NCI-H2081 (cell line): ENCODE data around the gene SHF.

ENCODE experiments used
- DNase-seq, 2 experiments: peaks; one replicate each; lab custom pipeline; 2025; lab: John Stamatoyannopoulos, UW

Gene SHF

DNA sequence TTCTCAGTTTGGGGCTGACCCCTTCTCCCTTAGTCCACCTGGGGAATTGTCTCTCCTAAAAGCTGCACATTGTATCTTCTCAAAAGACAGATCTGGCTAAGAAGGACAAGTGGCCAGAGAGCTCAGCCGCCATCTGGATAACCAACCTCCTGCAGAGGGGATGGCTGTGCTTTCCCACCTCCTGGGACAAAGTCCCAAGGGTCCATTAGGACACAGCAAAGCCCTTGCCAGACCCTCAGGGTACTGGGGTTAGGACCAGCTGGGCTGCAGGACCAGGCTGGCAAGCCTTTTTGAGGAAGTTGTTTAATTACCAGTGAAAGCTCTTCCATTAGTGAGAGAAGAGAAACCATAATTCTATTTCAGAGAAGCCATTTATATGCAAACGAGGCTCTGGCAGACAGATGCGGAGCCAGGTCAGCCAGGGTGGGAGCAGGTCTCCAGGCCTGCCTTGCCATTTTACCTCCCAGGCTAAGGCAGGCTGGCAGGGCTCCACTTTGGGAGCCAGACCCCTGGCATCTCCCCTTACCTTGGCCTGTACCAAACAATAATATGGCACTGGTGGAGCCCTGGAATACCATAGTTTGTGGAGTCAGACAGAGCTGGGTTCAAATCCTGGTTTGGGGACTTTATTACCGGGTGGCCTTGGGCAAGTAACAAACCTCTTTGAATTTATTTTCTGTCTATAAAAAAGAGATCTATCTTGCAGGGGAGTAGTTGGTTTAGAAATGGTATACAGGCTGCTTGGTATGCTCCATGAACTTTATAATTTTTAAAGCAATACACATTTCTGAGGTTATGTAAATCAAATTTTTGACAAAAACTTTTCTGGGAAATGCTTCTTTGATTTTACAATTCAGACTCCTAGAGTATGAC lies 17.9 kb downstream of the SHF start:
- DNase-seq, result peak; percentile 18 to 32

DNA sequence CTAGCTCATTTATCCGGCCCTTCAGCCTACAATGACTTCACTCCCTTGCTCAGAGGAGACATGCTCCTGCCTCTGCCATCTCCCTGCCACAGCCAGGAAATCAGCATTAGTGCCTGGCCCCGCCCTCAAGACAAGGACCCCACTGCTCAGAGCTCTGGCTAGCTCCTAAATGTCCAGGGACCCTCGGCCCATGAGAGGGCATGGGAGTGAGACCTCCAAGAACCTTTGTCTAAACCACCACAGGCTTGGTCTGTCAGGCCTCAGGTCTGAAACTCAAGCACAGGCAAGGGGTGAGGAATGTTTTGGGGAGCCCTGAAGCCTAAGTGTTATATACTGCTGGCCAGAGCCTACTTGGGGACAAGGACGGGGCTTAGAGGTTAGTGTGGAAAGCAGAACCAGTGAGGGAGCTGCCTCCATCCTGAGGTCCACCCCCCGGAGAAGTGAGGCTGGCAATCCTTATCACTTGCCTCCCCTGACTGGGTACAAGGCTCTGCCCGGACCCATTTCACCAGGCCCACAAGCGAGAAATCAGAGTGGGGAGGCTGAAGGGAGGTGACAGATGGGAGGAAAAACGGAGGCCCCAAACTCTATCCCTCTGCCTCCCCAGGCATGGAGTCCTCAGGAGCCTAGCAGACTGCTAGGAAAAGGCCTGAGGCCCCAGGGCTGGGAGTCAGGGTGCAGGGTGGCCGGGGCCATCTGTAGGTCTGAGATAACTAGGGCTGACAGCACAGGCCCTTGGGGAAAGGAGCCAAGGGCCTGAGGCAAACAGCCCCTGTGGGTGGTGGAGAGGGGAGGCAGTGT lies 18.8 kb downstream of the SHF start:
- DNase-seq, result no peak

DNA sequence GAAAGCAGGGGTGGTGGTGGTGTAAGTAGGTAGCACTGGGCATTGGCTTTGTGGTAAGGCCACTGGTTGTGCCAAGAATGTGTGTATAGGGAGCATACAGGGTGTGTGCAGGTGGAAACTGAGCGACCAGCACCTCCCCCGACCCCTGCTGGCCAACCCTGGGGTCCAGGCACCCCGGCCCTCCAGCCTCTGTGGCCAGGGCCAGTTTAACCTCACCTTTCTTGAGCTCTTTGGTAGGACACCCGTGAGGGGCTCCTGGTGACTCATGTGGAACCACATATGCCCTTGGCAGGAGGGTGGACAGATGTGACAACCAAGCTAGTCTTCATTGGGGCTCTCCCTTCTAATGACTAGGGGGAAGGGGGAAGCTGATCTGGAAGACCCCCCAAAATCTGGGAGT lies 19.5 kb downstream of the SHF start:
- no peak for DNase-seq

DNA sequence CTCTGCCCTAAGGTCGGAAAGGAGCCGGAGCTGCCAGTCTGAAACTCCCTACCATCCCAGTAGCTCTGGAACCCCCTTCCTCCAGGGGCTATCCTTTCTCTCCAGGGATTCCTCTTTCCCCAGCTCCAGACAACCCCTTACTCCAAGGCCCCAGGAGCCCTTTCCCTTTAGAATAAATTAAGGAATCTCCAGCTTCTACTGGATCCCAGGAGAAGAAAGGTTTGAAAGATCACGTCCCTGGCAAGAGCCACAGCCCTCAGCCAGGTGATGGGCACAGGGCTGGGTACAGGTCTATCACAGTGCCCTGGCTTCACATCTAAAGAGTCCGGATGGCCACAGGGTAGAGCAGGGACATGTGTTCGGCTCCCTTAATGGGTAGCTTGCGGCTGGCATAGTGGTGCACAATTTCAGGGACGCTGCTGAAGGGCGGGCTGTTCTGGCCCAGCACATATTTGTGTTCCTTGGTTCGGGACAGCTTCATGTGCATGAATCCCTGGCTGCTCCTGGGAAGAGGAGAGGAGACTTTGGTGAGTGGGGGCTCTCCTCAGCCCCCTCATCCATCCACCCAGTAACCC lies 20.0 kb downstream of the SHF start:
- no peak for DNase-seq

DNA sequence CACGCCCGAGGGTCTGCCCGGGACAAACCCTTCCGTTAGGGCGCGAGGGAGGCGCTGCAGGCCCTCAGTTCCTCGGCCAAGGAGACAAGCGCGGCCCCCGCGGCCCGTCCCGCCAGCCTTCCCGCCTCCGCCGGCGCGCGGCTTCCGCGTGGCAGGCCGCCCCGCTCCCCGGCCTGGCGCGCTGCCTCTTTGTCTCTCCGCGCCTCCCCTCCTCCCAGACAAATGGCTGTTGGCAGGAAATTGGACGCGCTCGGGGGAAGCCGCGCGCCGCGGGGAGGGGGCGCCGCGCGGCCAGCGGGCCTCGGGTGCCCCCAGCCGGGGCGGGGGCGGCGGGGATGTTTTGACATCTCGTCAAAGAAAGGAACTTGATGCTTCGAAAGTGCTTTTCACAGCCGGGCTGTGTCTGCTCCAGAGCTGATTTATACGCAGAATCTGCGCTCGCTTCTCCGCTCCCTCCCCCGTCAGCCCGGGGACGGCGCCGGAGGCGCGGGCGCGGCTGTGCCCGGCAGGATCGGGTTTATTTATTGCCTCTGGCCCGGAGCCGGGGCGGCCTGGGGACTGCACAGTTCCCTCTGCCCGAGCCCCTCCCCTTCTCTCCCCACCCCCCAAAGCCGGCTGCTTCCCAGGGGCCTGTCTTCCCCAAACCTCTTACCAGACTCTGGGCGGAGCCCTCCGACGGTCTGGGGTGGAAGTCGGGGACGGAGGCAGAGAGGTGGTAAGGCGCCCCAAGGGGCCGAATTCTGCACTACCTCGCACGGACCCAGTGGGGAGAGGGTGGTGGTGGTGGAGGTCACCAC lies 20.7 kb downstream of the SHF start:
- DNase-seq, result peak; percentile 73 to 84

DNA sequence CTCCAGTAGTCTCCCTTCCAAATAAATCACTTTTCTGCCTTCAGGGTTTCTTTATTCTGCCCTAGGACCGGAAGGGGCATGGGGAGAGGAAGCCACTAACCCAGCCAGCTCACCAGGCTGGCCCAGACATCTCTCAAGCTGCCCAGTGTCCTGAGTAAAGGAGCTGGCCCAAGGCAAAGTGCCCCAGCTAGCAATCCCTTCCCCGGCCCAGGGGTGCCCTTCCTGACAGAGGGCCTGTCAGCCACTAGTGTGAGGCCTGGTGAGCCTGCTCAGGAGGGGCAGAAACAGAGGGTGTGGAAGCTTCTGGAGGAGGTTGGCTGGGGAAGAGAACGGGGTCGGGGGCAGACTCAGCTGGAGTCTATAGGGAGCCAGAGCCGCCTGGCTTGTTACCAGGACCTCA lies 22.2 kb downstream of the SHF start:
- DNase-seq, result no peak

DNA sequence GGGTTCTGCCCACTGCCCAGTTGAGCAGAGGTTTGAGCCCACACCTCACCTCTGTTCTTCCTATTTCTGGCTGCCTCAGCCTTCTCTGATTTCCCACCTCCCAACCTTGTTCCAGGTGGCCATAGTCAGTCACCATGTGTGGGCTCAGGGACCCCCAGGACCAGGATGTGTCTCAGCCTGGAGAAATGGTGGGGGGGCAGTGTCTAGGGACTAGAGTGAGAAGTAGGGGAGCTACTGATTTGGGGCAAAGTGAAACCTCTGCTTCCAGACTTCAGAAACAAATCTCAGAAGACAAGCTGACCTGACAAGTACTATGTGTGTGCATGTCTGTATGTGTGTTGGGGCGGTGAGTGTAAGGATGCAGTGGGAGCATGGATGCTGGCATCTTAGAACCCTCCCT lies 22.9 kb downstream of the SHF start:
- no peak for DNase-seq

DNA sequence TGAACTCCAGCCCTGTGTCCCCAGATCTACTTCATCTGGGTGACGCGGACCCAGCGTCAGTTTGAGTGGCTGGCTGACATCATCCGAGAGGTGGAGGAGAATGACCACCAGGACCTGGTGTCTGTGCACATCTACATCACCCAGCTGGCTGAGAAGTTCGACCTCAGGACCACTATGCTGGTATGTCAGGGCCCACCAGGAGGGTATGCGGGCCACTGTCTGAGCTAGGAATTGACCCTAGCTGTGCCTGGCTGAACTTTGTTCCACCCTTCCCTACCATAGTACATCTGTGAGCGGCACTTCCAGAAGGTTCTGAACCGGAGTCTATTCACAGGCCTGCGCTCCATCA lies 24.3 kb downstream of the SHF start:
- no peak for DNase-seq

DNA sequence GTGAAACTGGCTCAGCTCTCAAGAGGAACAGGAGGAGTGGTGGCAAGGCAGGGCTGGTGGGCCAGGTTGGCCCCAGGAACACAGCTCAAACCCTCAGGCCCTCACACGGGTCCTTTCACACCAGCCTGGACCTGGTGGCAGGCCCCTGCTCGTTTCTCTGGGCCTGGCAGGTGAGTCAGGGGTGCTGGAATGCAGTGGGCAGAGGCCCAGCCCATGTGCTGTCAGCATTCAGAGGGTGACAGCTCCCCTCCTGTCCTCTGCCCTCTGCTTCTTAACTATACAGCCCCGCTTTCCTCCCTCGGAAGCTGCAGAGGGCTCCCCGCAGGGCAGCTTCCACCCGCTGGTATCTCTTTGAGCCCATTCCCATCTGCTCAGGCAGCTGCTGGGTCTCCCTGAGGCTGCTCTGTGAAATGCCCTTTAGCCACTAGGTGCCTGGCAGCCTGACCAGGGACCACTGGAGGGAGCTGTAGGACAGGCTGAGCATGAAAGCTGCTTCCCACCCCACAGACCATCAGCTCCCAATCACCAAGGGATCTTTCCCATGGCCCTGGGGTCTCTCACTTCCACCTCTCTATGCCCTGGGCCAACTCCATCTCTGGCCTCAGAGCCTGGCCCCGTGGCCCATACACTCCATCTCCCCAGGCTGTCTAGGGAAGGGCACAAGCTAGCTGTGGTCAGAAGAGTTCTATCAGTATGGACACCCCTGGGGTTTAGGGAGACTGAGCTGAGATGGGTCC lies 24.8 kb downstream of the SHF start:
- peak; percentile 73 to 74 for DNase-seq

DNA sequence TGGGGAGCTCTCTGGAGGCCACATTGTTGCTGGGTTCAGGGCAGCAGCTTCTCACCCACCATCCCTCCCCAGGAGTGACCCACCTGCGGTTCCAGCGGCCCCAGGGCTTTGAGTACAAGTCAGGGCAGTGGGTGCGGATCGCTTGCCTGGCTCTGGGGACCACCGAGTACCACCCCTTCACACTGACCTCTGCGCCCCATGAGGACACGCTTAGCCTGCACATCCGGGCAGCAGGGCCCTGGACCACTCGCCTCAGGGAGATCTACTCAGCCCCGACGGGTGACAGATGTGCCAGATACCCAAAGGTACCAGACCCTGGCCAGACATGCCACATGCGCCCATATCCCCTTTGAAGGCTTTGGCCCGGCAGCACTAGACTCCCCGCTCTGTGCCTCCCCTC lies 26.1 kb downstream of the SHF start:
- no peak for DNase-seq

DNA sequence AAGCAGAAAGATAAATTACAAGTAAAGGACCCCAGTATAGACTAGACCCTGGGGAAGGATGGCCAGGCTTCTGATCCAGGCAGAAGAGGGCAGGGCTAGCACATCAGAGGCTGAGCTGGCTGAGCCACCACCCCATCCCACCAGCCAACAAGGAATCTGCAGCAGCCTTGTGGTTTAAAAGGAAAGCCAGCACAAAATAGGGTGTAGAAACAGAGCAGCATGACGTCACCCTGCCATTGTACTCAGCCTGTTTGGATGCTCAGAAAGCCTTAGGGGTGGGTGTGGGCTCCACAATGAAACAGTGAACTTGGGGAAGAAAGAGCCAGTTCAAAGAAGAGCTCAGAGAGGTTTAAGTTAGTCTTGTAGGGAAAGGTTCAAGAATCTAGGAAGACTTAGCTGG lies 29.8 kb downstream of the SHF start:
- DNase-seq, result no peak

DNA sequence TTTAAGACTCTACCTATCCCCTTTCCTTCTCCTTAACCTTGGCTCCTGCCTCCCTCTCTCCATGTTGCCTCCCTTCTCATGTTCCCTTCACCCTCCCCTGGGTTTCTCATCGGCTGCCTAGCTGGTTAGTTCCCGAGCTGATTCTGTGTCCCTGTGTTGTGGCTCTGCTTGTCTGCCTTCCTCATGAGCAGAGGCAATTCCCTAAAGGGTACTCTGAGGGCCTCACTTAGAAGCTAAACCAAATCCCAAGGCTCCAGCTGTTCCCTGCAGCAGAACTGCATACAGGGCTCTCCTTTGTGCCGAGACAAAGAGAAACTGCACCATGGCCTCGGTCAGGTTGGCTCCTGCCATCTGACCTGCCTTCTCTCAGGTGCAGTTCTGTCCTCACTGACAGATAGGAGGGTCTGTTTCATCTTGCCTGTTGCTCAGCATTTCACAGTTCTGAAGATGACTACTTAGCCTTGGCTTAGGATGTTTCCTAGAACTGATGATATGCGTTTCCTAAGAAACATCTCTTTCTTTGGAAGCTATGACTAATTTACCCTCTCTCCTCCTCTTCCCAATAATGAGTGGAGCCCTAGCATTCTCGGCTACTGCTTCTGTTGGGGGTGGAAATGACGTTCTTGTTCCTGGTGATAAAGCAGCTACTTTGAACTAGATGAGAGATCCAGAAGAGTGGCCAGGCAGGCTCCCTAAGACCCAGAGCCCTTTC lies 30.9 kb downstream of the SHF start:
- no peak for DNase-seq

DNA sequence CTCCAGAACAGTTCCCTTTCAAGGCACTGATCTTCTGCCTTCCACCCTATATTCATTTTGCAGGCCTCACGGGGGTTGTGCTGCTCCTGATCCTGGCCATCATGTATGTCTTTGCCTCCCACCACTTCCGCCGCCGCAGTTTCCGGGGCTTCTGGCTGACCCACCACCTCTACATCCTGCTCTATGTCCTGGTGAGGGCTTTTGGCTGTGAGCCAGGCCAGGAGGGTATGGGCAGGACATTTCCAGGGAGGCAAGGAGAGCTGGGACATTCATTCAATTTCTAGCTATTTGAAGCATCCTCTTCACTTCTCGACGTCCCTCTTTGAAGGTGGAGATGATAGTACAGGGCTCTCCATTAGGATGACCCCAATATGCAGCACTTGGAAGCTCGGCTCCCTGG lies 32.0 kb downstream of the SHF start:
- no peak for DNase-seq

DNA sequence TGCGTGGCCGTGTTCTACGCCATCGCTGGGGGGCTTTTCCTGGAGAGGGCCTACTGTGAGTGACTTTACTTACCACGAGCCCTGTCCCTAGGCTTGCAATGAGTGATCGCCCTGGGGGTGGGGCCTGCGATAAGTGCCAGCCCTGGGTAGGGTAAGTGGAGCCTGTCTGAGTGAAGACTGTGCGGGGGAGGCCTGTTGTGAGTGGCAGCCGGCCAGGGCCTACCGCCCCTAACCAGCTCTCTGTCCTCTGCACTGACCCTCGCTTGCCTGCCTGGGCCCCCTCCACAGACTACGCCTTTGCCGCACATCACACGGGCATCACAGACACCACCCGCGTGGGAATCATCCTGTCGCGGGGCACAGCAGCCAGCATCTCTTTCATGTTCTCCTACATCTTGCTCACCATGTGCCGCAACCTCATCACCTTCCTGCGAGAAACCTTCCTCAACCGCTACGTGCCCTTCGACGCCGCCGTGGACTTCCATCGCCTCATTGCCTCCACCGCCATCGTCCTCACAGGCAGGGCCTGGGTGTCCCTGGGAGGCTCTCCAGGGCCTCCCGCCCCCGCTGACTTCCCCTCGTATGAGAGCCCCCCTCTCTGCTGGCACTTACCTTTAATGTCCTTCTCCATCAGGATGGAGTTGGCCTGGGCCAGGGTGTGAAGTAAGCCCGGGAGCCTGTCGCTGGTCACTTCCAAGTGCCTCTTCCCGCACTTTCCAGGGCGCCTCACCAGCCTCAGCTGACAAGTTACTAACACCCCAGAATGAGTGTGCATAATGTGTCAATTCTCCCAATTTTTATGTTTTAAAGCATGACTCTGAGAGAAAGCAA lies 35.6 kb downstream of the SHF start:
- DNase-seq, result no peak

DNA sequence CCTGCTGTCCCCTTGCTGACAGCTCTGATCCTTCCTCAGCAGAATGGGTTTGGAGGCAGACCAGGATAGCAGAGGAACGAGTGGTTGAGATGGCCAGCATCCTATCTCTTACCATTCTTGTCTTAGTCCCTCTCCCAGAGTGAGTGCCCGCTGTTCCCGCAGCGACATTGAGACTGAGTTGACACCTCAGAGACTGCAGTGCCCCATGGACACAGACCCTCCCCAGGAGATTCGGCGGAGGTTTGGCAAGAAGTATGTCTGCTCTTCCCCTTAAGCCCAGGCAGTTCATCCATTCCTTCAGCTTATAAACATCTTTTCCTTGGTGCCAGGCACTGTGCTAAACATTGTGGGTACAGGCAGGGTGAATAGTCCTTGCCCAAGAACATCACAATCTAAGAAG lies 36.8 kb downstream of the SHF start:
- DNase-seq, result no peak

DNA sequence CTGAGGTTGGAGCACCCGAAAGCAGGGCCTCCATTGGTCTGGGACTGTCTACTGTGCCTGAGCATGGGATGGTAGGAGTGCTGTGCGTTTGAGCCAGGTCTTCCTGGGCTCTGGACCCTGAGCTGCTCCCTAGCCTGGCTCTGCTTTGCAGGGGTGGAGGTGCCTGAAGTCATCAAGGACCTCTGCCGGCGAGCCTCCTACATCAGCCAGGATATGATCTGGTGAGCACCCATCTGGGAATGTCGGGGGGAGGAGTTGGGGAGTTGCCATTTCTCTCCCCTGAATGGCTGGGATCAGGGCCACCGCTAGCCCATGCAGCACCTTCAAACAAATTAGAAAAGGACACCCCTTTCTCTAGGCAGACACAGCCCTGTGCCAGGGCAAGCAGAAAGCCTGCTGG lies 37.3 kb downstream of the SHF start:
- no peak for DNase-seq

DNA sequence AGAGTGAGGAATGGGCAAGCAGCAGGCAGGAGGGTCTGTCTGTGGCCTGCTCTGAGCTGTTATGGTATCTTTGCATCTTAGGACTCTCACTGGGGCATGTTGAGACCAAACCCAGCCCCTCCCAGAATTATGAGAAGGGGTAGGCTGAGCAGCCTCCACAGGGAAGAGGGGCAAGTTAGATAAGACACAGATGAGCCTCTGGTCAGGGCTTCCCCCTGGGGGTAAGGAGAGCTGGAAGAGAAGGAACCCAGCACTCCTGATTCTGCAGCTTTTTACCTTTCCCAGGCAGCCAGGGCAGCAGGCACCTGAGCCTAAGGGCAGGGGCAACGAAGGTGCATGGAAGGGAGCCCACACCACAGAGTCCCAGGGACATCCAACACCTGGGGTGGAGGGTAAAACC lies 38.7 kb downstream of the SHF start:
- no peak for DNase-seq

DNA sequence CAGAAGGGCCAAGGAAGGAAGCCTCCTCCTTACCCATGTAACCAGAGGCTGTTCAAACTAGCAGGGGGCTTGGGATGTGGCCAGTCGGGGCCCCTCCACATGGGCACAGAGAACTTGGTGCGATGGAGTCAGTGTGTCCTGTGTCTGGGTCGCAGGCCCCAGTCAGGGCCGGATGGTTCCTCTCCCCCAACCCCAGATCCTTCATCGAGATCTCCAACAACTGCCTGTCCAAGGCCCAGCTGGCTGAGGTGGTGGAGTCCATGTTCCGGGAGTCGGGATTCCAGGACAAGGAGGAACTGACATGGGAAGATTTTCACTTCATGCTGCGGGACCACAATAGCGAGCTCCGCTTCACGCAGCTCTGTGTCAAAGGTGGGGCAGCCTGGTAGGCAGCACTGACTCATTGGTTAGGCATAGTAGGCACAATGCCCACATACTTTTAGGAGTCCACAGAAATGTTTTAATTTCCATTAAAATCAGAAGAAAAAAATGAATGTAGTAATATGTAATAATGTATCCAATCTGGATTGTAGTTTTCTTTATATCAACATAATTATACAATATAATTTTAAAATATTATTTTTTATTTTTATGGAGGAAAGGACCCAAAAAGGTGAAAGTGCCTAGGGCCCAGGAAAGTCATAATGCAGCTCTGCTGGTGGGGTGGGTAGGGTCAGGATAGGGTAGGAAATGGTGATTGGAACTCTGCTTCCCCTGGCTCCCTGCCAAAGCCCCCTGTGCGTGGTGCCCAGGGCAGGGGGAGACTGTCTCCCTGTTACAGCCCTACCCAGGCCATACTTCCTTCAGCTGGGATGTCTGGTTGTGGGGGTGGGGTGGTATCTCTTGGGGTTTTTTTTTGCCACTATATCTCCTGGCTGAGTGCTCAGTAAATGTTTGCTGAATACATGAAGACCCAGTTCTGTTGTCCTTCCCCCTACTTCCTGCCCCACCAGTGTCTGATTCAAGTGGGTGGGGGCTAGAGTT lies 39.4 kb downstream of the SHF start:
- no peak for DNase-seq

DNA sequence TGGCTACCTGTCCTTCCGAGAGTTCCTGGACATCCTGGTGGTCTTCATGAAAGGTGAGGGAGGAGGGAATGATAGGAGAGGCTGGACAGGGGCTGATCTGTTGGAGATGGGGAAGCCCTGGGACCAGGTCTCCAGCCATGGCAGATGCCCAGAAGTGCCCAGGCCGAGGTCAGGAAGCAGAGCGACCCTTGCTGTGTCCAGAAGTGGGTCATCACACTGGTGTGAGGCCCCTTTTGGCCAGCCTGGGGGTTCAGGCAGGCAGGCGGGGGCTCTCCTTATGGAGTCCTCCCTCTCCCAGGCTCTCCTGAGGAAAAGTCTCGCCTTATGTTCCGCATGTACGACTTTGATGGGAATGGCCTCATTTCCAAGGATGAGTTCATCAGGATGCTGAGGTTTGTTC lies 40.2 kb downstream of the SHF start:
- no peak for DNase-seq
